GM12878 (cell line): ENCODE measurements around the gene GCFC2.

Experiments
- CTCF ChIP-seq, 3 experiments: IDR thresholded peaks in 2 of 3; conservative IDR thresholded peaks in 1 of 3; 2 replicates each; pipeline ENCODE4 v1.5.1; 2011; ENCODE audit warnings: low read depth in 3 of 3, low read length in 3 of 3, mild to moderate bottlenecking in 3 of 3, control low read depth in 2 of 3, moderate library complexity in 2 of 3, inconsistent platforms in 1 of 3, mixed read lengths in 1 of 3; ENCODE audit not compliant: control insufficient read depth in 2 of 3, insufficient read depth in 1 of 3; ENCODE audit errors: extremely low read depth in 1 of 3
- SREBF2 ChIP-seq: IDR thresholded peaks from 2 replicates; pipeline ENCODE4 v1.6.1; 2012; ENCODE audit warnings: mild to moderate bottlenecking, low read length
- TF ChIP-seq, protein P1 (sequence below): IDR thresholded peaks from 2 replicates; pipeline ENCODE4 v1.6.1; 2012; ENCODE audit warnings: low read depth, low read length, improper control_type of control experiment

DNA sequence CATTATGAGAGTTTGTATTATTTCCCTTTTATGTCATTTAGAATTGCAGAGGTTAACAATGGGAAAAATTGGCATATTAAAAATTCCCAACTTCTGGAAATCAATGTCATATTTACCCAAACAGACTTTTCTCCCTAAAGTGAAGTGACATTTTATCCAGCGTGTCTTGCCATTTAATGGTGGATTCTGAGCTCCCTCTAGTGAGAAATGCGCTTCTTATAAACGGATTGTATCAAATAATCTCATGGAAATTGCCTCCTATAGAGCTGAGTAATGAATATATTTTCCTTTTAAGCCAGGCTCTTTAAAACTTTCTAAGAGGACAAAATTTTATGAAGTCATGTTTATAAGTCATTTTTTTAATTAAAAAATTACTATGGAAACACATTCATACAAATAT, 5.7 kb upstream of the GCFC2 start:
- no peak for TF ChIP-seq SREBF2
- TF ChIP-seq, protein P1, sequence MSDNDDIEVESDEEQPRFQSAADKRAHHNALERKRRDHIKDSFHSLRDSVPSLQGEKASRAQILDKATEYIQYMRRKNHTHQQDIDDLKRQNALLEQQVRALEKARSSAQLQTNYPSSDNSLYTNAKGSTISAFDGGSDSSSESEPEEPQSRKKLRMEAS = no peak
- TF ChIP-seq CTCF (IDR thresholded peaks at IDR 0.05 in 2 of 3, conservative IDR thresholded peaks at IDR 0.05 in 1 of 3; ENCODE audit: control insufficient read depth in 2 of 3, extremely low read depth in 1 of 3, insufficient read depth in 1 of 3, low read depth in 3 of 3, low read length in 3 of 3) = no peak; a peak in 1 of 6 replicates
